ENCODE measurements around the gene MAPKAPK3. TPM values are rescaled to one million over a fixed set of nuclear protein-coding genes. Genes with fewer than 3 reads are reported as not detected.
A peak's percentile ranks its signal among the peaks of the same experiment; 100 is the strongest.

MAPKAPK3 gene
- total RNA-seq, 1 donor from 2014 or later = 37.0 TPM

DNA sequence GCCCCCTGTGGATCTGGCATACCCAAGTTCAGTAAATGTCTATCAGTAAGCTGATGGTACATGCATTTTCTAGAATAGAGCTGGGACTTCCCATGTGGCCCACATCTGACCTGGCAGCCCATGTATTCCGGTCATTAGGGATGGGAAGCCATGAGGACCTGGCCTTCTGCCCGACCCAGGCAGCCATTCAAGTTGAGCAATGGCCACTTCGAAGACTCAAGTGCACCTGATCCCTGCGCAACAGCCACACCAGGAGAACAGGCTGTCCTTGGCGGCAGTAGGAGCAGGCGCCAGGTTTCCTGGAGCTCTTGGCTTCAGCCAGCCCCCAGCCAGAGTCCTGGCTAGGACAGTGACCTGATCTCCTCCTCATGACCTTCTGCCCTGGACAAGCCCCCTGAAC, 33.1 kb upstream of the MAPKAPK3 start:
- no peaks in the 10 kb centered on the region for H3K27me3 Mint-ChIP-seq (ENCODE audit: low read depth)
- no peaks in the 10 kb centered on the region for H3K4me1 Mint-ChIP-seq
- H3K4me3 Mint-ChIP-seq = no peak overlapping the region
- H3K36me3 Mint-ChIP-seq (ENCODE audit: low read depth) = no peaks in the 10 kb centered on the region
- no peaks in the 10 kb centered on the region for H3K9me3 Mint-ChIP-seq
- TF ChIP-seq, protein P1, sequence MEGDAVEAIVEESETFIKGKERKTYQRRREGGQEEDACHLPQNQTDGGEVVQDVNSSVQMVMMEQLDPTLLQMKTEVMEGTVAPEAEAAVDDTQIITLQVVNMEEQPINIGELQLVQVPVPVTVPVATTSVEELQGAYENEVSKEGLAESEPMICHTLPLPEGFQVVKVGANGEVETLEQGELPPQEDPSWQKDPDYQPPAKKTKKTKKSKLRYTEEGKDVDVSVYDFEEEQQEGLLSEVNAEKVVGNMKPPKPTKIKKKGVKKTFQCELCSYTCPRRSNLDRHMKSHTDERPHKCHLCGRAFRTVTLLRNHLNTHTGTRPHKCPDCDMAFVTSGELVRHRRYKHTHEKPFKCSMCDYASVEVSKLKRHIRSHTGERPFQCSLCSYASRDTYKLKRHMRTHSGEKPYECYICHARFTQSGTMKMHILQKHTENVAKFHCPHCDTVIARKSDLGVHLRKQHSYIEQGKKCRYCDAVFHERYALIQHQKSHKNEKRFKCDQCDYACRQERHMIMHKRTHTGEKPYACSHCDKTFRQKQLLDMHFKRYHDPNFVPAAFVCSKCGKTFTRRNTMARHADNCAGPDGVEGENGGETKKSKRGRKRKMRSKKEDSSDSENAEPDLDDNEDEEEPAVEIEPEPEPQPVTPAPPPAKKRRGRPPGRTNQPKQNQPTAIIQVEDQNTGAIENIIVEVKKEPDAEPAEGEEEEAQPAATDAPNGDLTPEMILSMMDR (conservative IDR thresholded peaks at IDR 0.05) = no peak
- H3K27ac Mint-ChIP-seq (ENCODE audit: unreplicated experiment) = peak overlapping the region; percentile 28
- no peak for DNase-seq (ENCODE audit: low read depth, low spot score)

DNA sequence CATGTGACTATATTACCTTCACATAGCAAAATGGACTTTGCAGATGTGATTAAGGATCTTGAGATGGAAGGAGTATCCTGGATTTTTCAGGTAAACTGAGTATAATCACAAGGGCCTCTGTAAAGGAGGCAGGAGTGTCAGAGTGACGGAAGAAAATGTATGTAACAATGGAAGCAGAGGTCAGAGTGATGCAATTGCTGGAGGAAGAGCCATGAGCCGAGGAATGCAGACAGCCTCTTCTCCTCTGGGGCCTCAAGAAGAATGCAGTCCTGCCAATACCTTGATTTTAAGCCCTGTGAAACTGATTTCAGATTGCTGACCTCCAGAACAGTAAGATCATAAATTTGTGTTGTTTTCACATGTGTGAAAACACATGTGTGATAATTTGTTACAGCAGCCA, 32.6 kb upstream of the MAPKAPK3 start:
- no peak for DNase-seq (ENCODE audit: low read depth, low spot score)
- TF ChIP-seq, protein P1 (conservative IDR thresholded peaks at IDR 0.05) = no peak
- Mint-ChIP-seq H3K4me1 (no peaks in the 10 kb centered on the region), H3K27ac (ENCODE audit: unreplicated experiment) (peak overlapping the region; percentile 28), H3K27me3 (ENCODE audit: low read depth) (no peaks in the 10 kb centered on the region), H3K4me3 (no peak overlapping the region), H3K36me3 (ENCODE audit: low read depth) (no peaks in the 10 kb centered on the region), H3K9me3 (no peaks in the 10 kb centered on the region)

- Mint-ChIP-seq H3K36me3 (ENCODE audit: low read depth) (no peaks in the 10 kb centered on the region), H3K4me1 (no peaks in the 10 kb centered on the region), H3K9me3 (no peaks in the 10 kb centered on the region), H3K27ac (ENCODE audit: unreplicated experiment) (no peak overlapping the region), H3K27me3 (ENCODE audit: low read depth) (no peaks in the 10 kb centered on the region), H3K4me3 (no peak overlapping the region)
- TF ChIP-seq, protein P1 (conservative IDR thresholded peaks at IDR 0.05) = no peak
- no peak for DNase-seq (ENCODE audit: low read depth, low spot score)
Observed at GRCh38 chr3:50585919-50586762, 30.8 kb upstream of the MAPKAPK3 start.

- H3K9me3 Mint-ChIP-seq = no peaks in the 10 kb centered on the region
- DNase-seq (ENCODE audit: low read depth, low spot score) = no peak
- TF ChIP-seq, protein P1 (conservative IDR thresholded peaks at IDR 0.05) = no peak
- no peaks in the 10 kb centered on the region for H3K36me3 Mint-ChIP-seq (ENCODE audit: low read depth)
- H3K27me3 Mint-ChIP-seq (ENCODE audit: low read depth) = no peaks in the 10 kb centered on the region
- no peaks in the 10 kb centered on the region for H3K4me1 Mint-ChIP-seq
- H3K4me3 Mint-ChIP-seq = no peak overlapping the region
- no peak overlapping the region for H3K27ac Mint-ChIP-seq (ENCODE audit: unreplicated experiment)
Observed at GRCh38 chr3:50586763-50587070, 30.2 kb upstream of the MAPKAPK3 start.

DNA sequence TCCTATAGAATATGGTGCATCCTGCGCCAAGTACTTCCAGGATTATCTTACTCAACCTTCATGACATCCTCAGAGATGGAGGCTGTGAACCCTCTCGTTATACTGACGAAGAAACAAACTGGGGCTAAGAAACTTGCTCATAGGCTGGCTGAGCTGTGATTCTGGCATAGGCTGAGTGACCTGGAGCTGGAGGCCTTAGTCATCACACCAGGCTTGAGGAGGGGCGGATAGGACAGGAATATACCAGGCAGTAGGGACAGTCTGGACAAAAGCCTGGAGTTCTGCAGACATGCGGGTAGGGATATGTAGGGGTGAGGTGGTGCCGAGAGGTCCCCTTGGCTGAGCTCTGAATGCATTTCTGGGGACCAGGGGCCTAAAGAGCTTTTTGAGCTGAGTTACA, 29.6 kb upstream of the MAPKAPK3 start:
- TF ChIP-seq, protein P1 (conservative IDR thresholded peaks at IDR 0.05) = no peak
- Mint-ChIP-seq H3K4me1 (no peaks in the 10 kb centered on the region), H3K4me3 (no peak overlapping the region), H3K27ac (ENCODE audit: unreplicated experiment) (no peak overlapping the region), H3K27me3 (ENCODE audit: low read depth) (no peaks in the 10 kb centered on the region), H3K9me3 (no peaks in the 10 kb centered on the region), H3K36me3 (ENCODE audit: low read depth) (no peaks in the 10 kb centered on the region)
- DNase-seq (ENCODE audit: low read depth, low spot score) = no peak

Measured in neural crest cell (in vitro differentiated cells).